GM12878 (cell line): Measurements from ENCODE around the gene GUK1. TPM values are rescaled to one million over a fixed set of nuclear protein-coding genes. Genes with fewer than 3 reads are reported as not detected.

ENCODE experiments used
- CBX3 ChIP-seq: fragments of 200-600 bp; sonication (generic); IDR thresholded peaks from 2 replicates; pipeline ENCODE4 v1.6.1; 2016; ENCODE audit warnings: low read depth, borderline replicate concordance
- CBX5 ChIP-seq: sonication (generic); IDR thresholded peaks from 2 replicates; pipeline ENCODE4 v1.6.1; 2016; ENCODE audit warnings: low read depth, moderate library complexity, mild to moderate bottlenecking, inconsistent platforms
- CHD1 ChIP-seq: IDR thresholded peaks from 2 replicates; pipeline ENCODE4 v1.6.1; 2012; ENCODE audit warnings: low read depth, low read length, improper control_type of control experiment
- CHD2 ChIP-seq: IDR thresholded peaks from 2 replicates; pipeline ENCODE4 v1.6.1; 2011; ENCODE audit warnings: low read depth, low read length, improper control_type of control experiment, borderline replicate concordance
- CREM ChIP-seq: IDR thresholded peaks from 2 replicates; pipeline ENCODE4 v1.6.1; 2014; ENCODE audit warnings: antibody characterized with exemption, low read depth
- E2F8 ChIP-seq: fragments of 450-650 bp; IDR thresholded peaks from 2 replicates; pipeline ENCODE4 v1.6.1; 2018; ENCODE audit warnings: mild to moderate bottlenecking, low read depth, moderate library complexity; ENCODE audit not compliant: partially characterized antibody
- EGR1 ChIP-seq, 2 experiments: IDR thresholded peaks; 1 replicate in 1 of 2; 2 replicates in 1 of 2; pipeline ENCODE4 v1.6.1; 2011 to 2012; ENCODE audit warnings: low read depth in 2 of 2, low read length in 2 of 2, borderline replicate concordance in 1 of 2, mild to moderate bottlenecking in 1 of 2, moderate library complexity in 1 of 2
- FOS ChIP-seq: IDR thresholded peaks from 3 replicates; pipeline ENCODE4 v1.6.1; 2011; ENCODE audit warnings: borderline replicate concordance; ENCODE audit not compliant: insufficient read length; ENCODE audit errors: extremely low read depth
- HDAC6 ChIP-seq: fragments of 200-600 bp; sonication (generic); IDR thresholded peaks from one replicate; pipeline ENCODE4 v1.8.0; 2017; ENCODE audit warnings: antibody characterized with exemption; ENCODE audit not compliant: unreplicated experiment
- HDGF ChIP-seq: fragments of 450-650 bp; IDR thresholded peaks from 2 replicates; pipeline ENCODE4 v1.6.1; 2016; ENCODE audit warnings: antibody characterized with exemption
- JUND ChIP-seq: IDR thresholded peaks from 2 replicates; pipeline ENCODE4 v1.6.1; 2012; ENCODE audit warnings: low read depth, mild to moderate bottlenecking, low read length, improper control_type of control experiment, moderate library complexity
- POLR2AphosphoS5 ChIP-seq: IDR thresholded peaks from 2 replicates; pipeline ENCODE4 v1.6.1; 2011; ENCODE audit warnings: mild to moderate bottlenecking, low read length, inconsistent platforms
- POU2F2 ChIP-seq: IDR thresholded peaks from 3 replicates; pipeline ENCODE4 v1.6.1; 2011; ENCODE audit warnings: low read depth, mild to moderate bottlenecking, low read length, borderline replicate concordance
- RELB ChIP-seq: fragments of 450-650 bp; IDR thresholded peaks from 2 replicates; pipeline ENCODE4 v1.6.1; 2017; ENCODE audit warnings: low read depth, mild to moderate bottlenecking, moderate library complexity
- RFX5 ChIP-seq: IDR thresholded peaks from 2 replicates; pipeline ENCODE4 v1.6.1; 2011; ENCODE audit warnings: low read depth, low read length, improper control_type of control experiment
- SMAD5 ChIP-seq: IDR thresholded peaks from 2 replicates; pipeline ENCODE4 v1.6.1; 2016; ENCODE audit warnings: antibody characterized with exemption, low read depth
- SMARCA5 ChIP-seq: fragments of 450-650 bp; IDR thresholded peaks from 2 replicates; pipeline ENCODE4 v1.6.1; 2017; ENCODE audit warnings: mild to moderate bottlenecking
- YY1 ChIP-seq: IDR thresholded peaks from 2 replicates; pipeline ENCODE4 v1.6.1; 2011; ENCODE audit warnings: low read depth, mild to moderate bottlenecking, low read length
- polyA plus RNA-seq, 11 experiments: library from polyadenylated mRNA; depleted of rRNA in 4 of 11; unstranded in 6 of 11; stranded (reverse) in 5 of 11; fragments of >200 nt; fragmentation: Nextera tagmentation in 4 of 11; fragmentation: Illumina TruSeq in 1 of 11; extraction: Ambion mirVana in 4 of 11; extraction: Trizol in 1 of 11; gene quantifications; 1 replicate in 1 of 11; 2 replicates in 10 of 11; pipeline versions ENCODE4 v1.2.1 to v1.2.3, GENCODE V29; 2011 to 2016; ENCODE audit warnings: inconsistent platforms in 2 of 11, missing spikeins in 2 of 11, low read depth in 1 of 11
- total RNA-seq, 4 experiments: library from RNA; depleted of rRNA in 3 of 4; stranded (reverse); fragments of >200 nt in 3 of 4; fragmentation: Illumina TruSeq in 1 of 4; extraction: Trizol in 1 of 4; gene quantifications; 2 replicates each; pipeline versions ENCODE4 v1.2.1 to v1.2.3, GENCODE V29; 2013 to 2021
- TF ChIP-seq, protein P1 (sequence below): IDR thresholded peaks from 2 replicates; pipeline ENCODE4 v1.6.1; 2011; ENCODE audit warnings: borderline replicate concordance, low read depth, mild to moderate bottlenecking, moderate library complexity, low read length; ENCODE audit not compliant: insufficient read depth, poor library complexity, severe bottlenecking

Gene GUK1
- total and polyA plus RNA-seq, 10 of the 15 experiments (the other 5 are each of a cell fraction or from before 2014, with no cell fraction given) = 6.3 to 357 (median 203) TPM

GRCh38 chr1:228109073-228109961 lies 30.8 kb upstream of the GUK1 start, which contains the start of gene MRPL55 (continued):
- TF ChIP-seq JUND (peak; percentile 42; the same call in 1 of the 2 replicates), CHD2 (peak; percentile 70), POU2F2 (peak; percentile 26; the same call in 1 of the 3 replicates), EGR1 (IDR thresholded peaks at IDR 0.05; ENCODE audit: borderline replicate concordance in 1 of 2, low read depth in 2 of 2, low read length in 2 of 2) (peak; percentile 23 to 97), CREM (peak; percentile 100), SMAD5 (peak; percentile 64), FOS (no peak), E2F8 (peak; percentile 67), POLR2AphosphoS5 (peak; percentile 93), CBX5 (no peak), RFX5 (peak; percentile 66; the same call in 1 of the 2 replicates), SMARCA5 (peak; percentile 60; the same call in 1 of the 2 replicates), RELB (peak; percentile 85), HDAC6 (peak; percentile 44), YY1 (peak; percentile 74; the same call in 1 of the 2 replicates), CHD1 (no peak), HDGF (peak; percentile 77; the same call in 1 of the 2 replicates), CBX3 (no peak)
- TF ChIP-seq, protein P1, sequence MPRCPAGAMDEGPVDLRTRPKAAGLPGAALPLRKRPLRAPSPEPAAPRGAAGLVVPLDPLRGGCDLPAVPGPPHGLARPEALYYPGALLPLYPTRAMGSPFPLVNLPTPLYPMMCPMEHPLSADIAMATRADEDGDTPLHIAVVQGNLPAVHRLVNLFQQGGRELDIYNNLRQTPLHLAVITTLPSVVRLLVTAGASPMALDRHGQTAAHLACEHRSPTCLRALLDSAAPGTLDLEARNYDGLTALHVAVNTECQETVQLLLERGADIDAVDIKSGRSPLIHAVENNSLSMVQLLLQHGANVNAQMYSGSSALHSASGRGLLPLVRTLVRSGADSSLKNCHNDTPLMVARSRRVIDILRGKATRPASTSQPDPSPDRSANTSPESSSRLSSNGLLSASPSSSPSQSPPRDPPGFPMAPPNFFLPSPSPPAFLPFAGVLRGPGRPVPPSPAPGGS = peak; percentile 16
